C4-2B (cell line): ENCODE data around the gene GABBR1.

Experiments
- H3K27ac ChIP-seq: fragments of 450-650 bp; 2 replicates; pipeline ENCODE4 v1.5.1; 2017
- CTCF ChIP-seq: fragments of 450-650 bp; conservative IDR thresholded peaks from 2 replicates; pipeline ENCODE4 v1.5.1; 2017; ENCODE audit warnings: mild to moderate bottlenecking
- ZFX ChIP-seq: fragments of 450-650 bp; IDR thresholded peaks from 2 replicates; pipeline ENCODE4 v1.6.1; 2017

GABBR1 gene

GRCh38 chr6:29530671-29531310, 102.2 kb downstream of the GABBR1 start:
- TF ChIP-seq ZFX = no peak
- TF ChIP-seq CTCF = no peak
- H3K27ac ChIP-seq = no peak overlapping the region

- TF ChIP-seq ZFX (no peak), CTCF (no peak)
- H3K27ac ChIP-seq = no peak overlapping the region
Measured at GRCh38 chr6:29529956-29530355, 103.0 kb downstream of the GABBR1 start.

GRCh38 chr6:29528988-29529560, 103.9 kb downstream of the GABBR1 start:
- no peak for TF ChIP-seq CTCF
- no peak for TF ChIP-seq ZFX

GRCh38 chr6:29528300-29528931, 104.6 kb downstream of the GABBR1 start:
- no peak for TF ChIP-seq ZFX
- TF ChIP-seq CTCF = no peak
- no peak overlapping the region for H3K27ac ChIP-seq

More at GRCh38 chr6:29528988-29529560, 103.9 kb downstream of the GABBR1 start:
- no peak overlapping the region for H3K27ac ChIP-seq

- TF ChIP-seq ZFX (no peak), CTCF (no peak)
- H3K27ac ChIP-seq = no peak overlapping the region
Measured at GRCh38 chr6:29527564-29527963, 105.4 kb downstream of the GABBR1 start.

- H3K27ac ChIP-seq = no peak overlapping the region
- TF ChIP-seq ZFX (no peak), CTCF (no peak)
Measured at GRCh38 chr6:29527126-29527525, 105.9 kb downstream of the GABBR1 start.

GRCh38 chr6:29525311-29525639, 107.7 kb downstream of the GABBR1 start:
- TF ChIP-seq CTCF (no peak), ZFX (no peak)

More at GRCh38 chr6:29525311-29525639, 107.7 kb downstream of the GABBR1 start:
- no peak overlapping the region for H3K27ac ChIP-seq
